K562 (cell line): ENCODE data around the gene ADK.
"Not testable (repeated sequence)": the region's sequence is repeated elsewhere in the genome, so short reads cannot be mapped to it uniquely, and the experiment has no call there.

Experiments used
- KDM4B ChIP-seq, 2 experiments: fragments of 450-650 bp in 1 of 2; sonication (generic) in 1 of 2; IDR thresholded peaks; 2 replicates each; pipeline ENCODE4 v1.6.1; 2016 to 2017; ENCODE audit warnings: borderline replicate concordance in 2 of 2, antibody characterized with exemption in 1 of 2, low read depth in 1 of 2, mild to moderate bottlenecking in 1 of 2
- YY1 ChIP-seq, 3 experiments: IDR thresholded peaks; 2 replicates each; pipeline ENCODE4 v1.6.1; 2011; ENCODE audit warnings: low read length in 2 of 3, mild to moderate bottlenecking in 2 of 3, moderate library complexity in 2 of 3, borderline replicate concordance in 1 of 3, control low read depth in 1 of 3, low read depth in 1 of 3; ENCODE audit not compliant: insufficient read depth in 3 of 3, insufficient replicate concordance in 2 of 3, control insufficient read depth in 1 of 3, insufficient read length in 1 of 3; ENCODE audit errors: extremely low read depth in 1 of 3
- ZFP36 ChIP-seq: fragments of 150-350 bp; IDR thresholded peaks from 2 replicates; pipeline ENCODE4 v1.6.1; 2018; ENCODE audit warnings: low read length, low read depth; ENCODE audit not compliant: partially characterized antibody
- ZFX ChIP-seq: sonication (generic); formaldehyde crosslinking; IDR thresholded peaks from 2 replicates; pipeline ENCODE4 v1.8.0; 2022; ENCODE audit warnings: mild to moderate bottlenecking, missing genetic modification reagents, moderate library complexity
- ZNF354B ChIP-seq: fragments of 250-450 bp; sonication (Bioruptor Pico); IDR thresholded peaks from 2 replicates; pipeline ENCODE4 v1.4.0; 2020
- TF ChIP-seq, protein P1 (sequence below): fragments of 250-450 bp; sonication (Bioruptor Pico); IDR thresholded peaks from 2 replicates; pipeline ENCODE4 v1.9.0; 2021; ENCODE audit warnings: mild to moderate bottlenecking, inconsistent platforms
- TF ChIP-seq, protein P2 (sequence below): sonication (generic); formaldehyde crosslinking; IDR thresholded peaks from 2 replicates; pipeline ENCODE4 v1.8.1; 2023; ENCODE audit warnings: mild to moderate bottlenecking, missing genetic modification reagents

DNA sequence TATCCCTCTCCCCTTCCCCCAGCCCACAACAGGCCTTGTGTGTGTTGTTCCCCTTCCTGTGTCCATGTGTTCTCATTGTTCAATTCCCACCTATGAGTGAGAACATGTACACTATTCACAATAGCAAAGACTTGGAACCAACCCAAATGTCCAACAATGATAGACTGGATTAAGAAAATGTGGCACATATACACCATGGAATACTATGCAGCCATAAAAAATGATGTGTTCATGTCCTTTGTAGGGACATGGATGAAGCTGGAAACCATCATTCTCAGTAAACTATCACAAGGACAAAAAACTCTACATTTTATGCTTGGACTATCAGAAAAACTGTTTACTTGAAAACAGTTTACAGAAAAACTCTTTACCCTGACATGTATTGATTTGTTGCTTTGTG lies 347.6 kb downstream of the ADK start:
- TF ChIP-seq ZFX (CRISPR knock-in tag); KDM4B (IDR thresholded peaks at IDR 0.05; ENCODE audit: borderline replicate concordance in 2 of 2, low read depth in 1 of 2); YY1 (IDR thresholded peaks at IDR 0.05; ENCODE audit: borderline replicate concordance in 1 of 3, control insufficient read depth in 1 of 3, extremely low read depth in 1 of 3, insufficient read depth in 3 of 3, insufficient read length in 1 of 3, insufficient replicate concordance in 2 of 3, low read depth in 1 of 3, low read length in 2 of 3); ZFP36; ZNF354B: not testable (repeated sequence)
- TF ChIP-seq, protein P1, sequence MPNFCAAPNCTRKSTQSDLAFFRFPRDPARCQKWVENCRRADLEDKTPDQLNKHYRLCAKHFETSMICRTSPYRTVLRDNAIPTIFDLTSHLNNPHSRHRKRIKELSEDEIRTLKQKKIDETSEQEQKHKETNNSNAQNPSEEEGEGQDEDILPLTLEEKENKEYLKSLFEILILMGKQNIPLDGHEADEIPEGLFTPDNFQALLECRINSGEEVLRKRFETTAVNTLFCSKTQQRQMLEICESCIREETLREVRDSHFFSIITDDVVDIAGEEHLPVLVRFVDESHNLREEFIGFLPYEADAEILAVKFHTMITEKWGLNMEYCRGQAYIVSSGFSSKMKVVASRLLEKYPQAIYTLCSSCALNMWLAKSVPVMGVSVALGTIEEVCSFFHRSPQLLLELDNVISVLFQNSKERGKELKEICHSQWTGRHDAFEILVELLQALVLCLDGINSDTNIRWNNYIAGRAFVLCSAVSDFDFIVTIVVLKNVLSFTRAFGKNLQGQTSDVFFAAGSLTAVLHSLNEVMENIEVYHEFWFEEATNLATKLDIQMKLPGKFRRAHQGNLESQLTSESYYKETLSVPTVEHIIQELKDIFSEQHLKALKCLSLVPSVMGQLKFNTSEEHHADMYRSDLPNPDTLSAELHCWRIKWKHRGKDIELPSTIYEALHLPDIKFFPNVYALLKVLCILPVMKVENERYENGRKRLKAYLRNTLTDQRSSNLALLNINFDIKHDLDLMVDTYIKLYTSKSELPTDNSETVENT (CRISPR knock-in tag), result not testable (repeated sequence)
- TF ChIP-seq, protein P2, sequence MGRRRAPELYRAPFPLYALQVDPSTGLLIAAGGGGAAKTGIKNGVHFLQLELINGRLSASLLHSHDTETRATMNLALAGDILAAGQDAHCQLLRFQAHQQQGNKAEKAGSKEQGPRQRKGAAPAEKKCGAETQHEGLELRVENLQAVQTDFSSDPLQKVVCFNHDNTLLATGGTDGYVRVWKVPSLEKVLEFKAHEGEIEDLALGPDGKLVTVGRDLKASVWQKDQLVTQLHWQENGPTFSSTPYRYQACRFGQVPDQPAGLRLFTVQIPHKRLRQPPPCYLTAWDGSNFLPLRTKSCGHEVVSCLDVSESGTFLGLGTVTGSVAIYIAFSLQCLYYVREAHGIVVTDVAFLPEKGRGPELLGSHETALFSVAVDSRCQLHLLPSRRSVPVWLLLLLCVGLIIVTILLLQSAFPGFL, result not testable (repeated sequence)
